Astrocyte of the spinal cord (primary cell): ENCODE results near the gene C1orf35.

Experiments
- DNase-seq: peaks from one replicate; pipeline ENCODE4 v3.0.0; 2011; ENCODE audit warnings: low read depth, low spot score
- H3K4me3 ChIP-seq: 2 replicates; pipeline ENCODE4 v1.5.1; 2011; ENCODE audit warnings: low read depth, mild to moderate bottlenecking, low read length, moderate library complexity
- in situ Hi-C: cut with HindIII; loops from 2 replicates; pipeline ENCODE4 v1.10.0; 2017; ENCODE audit warnings: low sequenced_read_pairs
- TF ChIP-seq, protein P1 (sequence below): IDR thresholded peaks from 2 replicates; pipeline ENCODE4 v1.5.1; 2012; ENCODE audit warnings: low read depth, mild to moderate bottlenecking, low read length, inconsistent platforms

The C1orf35 gene

DNA sequence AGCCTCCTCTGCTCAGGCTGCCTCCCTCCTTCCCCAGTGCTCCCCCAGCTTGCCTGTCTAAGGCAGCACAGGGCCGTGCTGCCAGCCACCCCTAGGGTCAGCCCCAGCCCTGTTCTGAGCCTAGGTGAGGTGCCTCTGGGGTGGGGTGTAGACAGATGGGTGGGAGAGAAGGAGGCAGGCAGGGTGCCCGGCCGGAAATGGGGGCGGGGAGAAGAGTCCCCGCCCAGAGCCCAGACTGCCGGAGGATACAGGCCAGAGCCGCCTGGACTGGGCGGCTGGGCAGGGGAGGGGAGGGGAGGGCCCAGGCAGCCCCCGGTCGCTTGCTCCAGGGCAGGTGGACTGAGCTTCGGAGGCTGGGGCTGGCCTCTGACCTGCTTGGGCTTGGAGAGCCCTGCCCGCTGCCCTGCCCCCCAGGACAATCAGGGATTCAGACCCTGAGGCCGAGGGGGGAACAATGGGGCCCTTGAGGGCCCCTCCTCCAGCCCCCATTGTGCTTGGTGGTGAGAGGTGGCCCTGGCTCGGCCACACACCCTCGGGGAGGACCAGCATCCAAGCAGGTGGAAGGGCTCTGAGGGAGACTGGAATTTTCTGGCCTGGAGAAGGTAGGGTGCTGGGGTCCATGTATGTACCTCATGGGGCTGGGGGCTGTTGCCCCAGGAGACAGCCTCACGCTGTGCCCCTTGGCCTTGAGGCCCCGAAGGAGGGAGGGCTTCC lies 46.4 kb upstream of the C1orf35 start, which contains the start of gene GJC2:
Gene GJC2, plus strand, starts transcription at position 525 of the 714 bp plus-strand sequence. CDS start 7,829 bp downstream, outside the sequence.
- no peak for DNase-seq
- in situ Hi-C loops, result no loop called here
- no peak within 1 kb of the TSS for H3K4me3 ChIP-seq

DNA sequence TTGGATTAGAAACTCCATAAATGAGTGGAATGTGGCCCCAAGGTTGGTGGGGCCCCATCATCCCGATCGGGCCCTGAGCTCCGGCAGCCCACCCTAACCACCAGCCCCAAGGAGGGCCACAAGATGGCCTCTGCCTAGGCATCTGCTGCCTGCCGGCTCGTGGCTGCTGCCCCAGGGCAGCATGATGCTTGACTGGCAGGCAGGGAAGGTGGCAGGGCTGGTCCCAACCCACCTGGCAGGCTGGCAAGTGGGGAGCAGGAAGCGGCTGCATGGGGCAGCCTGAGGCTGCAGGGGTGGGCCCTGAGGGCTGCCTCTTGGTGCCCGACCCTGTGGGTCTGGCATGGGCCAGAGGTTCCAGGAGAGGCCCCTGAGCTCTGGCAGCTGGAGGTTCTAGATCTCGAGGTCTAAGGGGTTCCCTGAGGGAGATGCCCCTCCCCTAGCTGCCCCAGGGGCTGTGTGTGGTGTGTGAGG lies 45.8 kb upstream of the C1orf35 start:
- no peak for DNase-seq
- in situ Hi-C loops, result no loop called here
- no peak overlapping the region for H3K4me3 ChIP-seq
- TF ChIP-seq, protein P1, sequence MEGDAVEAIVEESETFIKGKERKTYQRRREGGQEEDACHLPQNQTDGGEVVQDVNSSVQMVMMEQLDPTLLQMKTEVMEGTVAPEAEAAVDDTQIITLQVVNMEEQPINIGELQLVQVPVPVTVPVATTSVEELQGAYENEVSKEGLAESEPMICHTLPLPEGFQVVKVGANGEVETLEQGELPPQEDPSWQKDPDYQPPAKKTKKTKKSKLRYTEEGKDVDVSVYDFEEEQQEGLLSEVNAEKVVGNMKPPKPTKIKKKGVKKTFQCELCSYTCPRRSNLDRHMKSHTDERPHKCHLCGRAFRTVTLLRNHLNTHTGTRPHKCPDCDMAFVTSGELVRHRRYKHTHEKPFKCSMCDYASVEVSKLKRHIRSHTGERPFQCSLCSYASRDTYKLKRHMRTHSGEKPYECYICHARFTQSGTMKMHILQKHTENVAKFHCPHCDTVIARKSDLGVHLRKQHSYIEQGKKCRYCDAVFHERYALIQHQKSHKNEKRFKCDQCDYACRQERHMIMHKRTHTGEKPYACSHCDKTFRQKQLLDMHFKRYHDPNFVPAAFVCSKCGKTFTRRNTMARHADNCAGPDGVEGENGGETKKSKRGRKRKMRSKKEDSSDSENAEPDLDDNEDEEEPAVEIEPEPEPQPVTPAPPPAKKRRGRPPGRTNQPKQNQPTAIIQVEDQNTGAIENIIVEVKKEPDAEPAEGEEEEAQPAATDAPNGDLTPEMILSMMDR, result no peak

More for the DNA sequence above, 46.4 kb upstream of the C1orf35 start, which contains the start of gene GJC2:
- TF ChIP-seq, protein P1, result no peak

DNA sequence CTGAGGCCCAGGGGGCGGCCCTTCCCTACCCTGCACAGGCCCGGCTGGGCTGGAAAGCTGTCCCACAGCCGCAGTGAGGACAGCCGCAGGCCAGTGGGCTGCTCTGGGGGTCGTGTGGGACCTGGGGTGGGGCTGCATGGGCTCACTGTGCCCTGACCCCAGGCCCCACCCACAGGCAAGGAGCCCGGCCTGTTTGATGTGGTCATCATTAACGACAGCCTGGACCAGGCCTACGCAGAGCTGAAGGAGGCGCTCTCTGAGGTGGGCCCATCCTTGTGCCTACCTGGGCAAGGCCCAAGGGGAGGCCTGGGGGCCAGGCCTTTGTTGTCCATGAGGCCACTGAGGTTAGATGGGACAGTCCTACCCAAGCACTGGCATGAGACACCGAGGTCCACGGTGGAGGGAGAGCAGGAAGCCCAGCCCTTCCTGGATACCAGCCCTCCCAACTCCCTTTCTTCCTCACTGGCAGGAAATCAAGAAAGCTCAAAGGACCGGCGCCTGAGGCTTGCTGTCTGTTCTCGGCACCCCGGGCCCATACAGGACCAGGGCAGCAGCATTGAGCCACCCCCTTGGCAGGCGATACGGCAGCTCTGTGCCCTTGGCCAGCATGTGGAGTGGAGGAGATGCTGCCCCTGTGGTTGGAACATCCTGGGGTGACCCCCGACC lies 45.2 kb upstream of the C1orf35 start:
- TF ChIP-seq, protein P1, result no peak
- no peak overlapping the region for H3K4me3 ChIP-seq
- DNase-seq, result no peak
- in situ Hi-C loops, result no loop called here

DNA sequence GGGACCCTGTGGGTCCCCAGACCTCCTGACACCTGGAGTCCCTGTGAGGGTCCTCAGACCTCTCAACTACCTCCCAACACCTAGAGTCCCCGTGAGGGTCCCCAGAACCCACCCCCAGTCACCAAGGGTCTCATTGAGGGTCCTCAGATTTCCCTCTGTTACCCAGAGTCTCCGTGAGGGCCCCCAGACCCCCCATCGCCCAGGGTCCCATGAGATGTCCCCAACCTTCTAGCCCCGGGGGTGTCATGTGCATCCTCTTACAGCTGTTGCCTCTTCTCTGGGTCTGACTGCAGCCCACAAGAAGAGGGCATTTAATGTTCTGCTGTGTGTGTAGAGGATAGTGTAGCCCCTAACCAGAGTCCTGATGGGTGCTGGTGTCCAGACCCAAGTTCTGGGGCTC lies 44.6 kb upstream of the C1orf35 start:
- DNase-seq, result no peak
- TF ChIP-seq, protein P1, result no peak
- H3K4me3 ChIP-seq, result no peak overlapping the region
- in situ Hi-C loops, result no loop called here

DNA sequence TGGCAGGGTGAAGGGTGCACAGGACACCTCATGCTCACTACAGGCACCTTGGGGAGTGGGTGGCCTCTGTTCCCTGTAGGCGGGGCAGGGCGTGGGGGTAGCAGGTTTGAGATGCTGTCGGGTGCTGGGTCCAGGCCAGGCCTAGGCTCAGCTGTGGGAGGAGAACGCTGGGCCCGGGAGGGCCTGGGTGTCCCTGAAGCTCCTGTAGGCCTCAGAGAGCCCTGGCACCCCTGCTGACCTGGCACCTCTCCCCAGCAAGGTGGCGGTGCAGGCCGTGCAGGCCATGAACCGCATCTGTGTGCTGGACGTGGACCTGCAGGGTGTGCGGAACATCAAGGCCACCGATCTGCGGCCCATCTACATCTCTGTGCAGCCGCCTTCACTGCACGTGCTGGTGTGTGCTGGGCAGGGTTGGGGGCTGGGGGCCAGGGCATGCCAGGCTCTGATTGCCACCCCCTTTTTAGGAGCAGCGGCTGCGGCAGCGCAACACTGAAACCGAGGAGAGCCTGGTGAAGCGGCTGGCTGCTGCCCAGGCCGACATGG lies 44.1 kb upstream of the C1orf35 start:
- in situ Hi-C loops, result no loop called here
- DNase-seq, result no peak
- no peak overlapping the region for H3K4me3 ChIP-seq
- TF ChIP-seq, protein P1, result no peak

DNA sequence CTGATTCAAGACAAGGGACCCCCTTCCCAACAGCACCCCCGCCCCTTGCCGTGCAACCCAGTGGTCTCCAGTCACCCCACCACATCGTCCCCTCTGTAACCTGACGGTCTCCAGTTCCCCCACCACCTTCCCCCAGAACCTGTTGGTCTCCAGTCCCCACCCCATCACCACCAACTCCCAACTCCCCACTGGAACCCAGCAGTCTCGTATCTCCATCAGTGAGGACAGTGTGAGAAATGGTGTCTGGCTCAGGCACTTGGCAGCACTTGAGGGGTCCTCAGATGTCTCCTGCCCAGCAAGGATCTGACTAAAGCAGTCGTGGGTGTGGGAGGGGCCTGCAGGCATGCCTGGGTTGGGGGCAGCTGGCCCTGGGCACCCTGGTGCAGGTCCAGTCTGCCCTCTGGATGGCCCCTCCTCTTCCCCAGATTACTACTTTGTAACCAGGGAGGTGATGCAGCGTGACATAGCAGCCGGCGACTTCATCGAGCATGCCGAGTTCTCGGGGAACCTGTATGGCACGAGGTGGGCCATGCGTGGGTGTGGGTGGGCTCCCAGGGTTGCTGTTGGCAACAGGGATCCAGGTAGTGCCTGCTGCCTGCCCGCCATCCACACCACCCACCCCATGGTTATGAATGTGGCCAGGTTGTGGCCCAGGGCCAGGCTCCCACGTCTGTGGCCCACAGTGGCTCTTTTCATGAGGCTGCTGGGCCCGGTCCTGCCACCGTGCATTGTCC lies 43.5 kb upstream of the C1orf35 start:
- in situ Hi-C loops, result no loop called here
- H3K4me3 ChIP-seq, result no peak overlapping the region
- no peak for DNase-seq
- TF ChIP-seq, protein P1, result no peak
